ENCODE measurements around the gene CSRP3.
A peak's percentile ranks its signal among the peaks of the same experiment; 100 is the strongest.

CSRP3 gene

DNA sequence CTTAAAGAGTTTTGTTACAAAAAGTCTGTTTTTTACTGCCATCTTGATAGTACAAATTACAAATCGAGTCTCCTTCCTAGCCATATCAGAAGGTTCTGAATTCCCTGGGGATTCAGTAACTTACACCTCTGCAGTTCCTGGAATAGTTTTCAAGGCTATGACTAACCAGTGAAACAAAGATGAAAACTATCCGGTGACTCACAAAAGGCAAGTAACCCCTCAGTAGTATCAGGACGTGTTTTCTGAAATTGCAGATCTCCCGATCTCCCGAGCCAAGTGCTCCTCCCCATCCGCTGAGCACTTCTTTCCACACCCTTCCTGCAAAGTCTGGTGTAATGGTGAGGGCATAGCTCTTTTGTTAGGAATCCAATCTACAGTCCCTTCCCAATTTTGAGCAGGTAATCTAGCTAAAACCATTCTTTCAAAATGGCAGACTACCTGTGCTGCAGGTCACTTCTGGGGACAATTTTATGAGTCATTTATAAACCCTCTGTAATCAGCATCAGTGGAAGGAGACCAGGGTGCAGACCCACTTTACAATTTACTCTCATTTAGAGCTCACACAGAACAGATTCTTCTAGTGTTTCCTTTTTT lies 31.2 kb upstream of the CSRP3 start:
- in situ Hi-C loops (cut with HindIII; ENCODE audit: low pct_ligation_motif_present, low sequenced_read_pairs): no loop called here
- TF ChIP-seq, protein P1, sequence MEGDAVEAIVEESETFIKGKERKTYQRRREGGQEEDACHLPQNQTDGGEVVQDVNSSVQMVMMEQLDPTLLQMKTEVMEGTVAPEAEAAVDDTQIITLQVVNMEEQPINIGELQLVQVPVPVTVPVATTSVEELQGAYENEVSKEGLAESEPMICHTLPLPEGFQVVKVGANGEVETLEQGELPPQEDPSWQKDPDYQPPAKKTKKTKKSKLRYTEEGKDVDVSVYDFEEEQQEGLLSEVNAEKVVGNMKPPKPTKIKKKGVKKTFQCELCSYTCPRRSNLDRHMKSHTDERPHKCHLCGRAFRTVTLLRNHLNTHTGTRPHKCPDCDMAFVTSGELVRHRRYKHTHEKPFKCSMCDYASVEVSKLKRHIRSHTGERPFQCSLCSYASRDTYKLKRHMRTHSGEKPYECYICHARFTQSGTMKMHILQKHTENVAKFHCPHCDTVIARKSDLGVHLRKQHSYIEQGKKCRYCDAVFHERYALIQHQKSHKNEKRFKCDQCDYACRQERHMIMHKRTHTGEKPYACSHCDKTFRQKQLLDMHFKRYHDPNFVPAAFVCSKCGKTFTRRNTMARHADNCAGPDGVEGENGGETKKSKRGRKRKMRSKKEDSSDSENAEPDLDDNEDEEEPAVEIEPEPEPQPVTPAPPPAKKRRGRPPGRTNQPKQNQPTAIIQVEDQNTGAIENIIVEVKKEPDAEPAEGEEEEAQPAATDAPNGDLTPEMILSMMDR (IDR thresholded peaks at IDR 0.05; ENCODE audit: low read depth, low read length, missing control alignments): no peak
- H3K27me3 ChIP-seq (replicated peaks): no peaks in the 10 kb centered on the region
- H3K27ac ChIP-seq: no peak overlapping the region
- no peaks in the 10 kb centered on the region for H3K36me3 ChIP-seq (replicated peaks)
- DNase-seq: peak; percentile 60
- no peak overlapping the region for H3K4me3 ChIP-seq (ENCODE audit: low read depth, low read length)

DNA sequence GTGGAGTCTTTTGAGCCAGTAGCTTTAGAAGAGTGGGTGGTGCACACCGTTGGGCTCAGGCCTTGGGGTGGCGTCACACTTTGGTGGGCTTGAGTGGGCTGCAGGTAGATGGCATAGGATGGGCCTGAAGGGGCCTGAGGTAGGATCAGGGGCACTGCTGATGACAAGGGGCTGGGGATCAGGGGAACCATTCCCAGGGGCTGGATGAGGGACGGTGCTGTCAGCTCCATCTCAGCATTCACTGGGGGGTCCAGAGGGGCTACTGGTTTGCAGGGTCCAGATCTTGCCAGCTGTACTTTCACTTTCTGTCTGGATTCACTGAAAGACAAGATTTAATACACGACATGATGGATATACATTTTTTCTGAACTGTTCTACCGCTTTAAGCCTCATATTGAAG lies 27.9 kb upstream of the CSRP3 start:
- Histone ChIP-seq H3K36me3 (replicated peaks) (no peaks in the 10 kb centered on the region), H3K27me3 (replicated peaks) (no peaks in the 10 kb centered on the region), H3K27ac (no peak overlapping the region), H3K4me3 (ENCODE audit: low read depth, low read length) (no peak overlapping the region)
- in situ Hi-C loops (cut with HindIII; ENCODE audit: low pct_ligation_motif_present, low sequenced_read_pairs): no loop called here
- TF ChIP-seq, protein P1 (IDR thresholded peaks at IDR 0.05; ENCODE audit: low read depth, low read length, missing control alignments): no peak
- DNase-seq: no peak

DNA sequence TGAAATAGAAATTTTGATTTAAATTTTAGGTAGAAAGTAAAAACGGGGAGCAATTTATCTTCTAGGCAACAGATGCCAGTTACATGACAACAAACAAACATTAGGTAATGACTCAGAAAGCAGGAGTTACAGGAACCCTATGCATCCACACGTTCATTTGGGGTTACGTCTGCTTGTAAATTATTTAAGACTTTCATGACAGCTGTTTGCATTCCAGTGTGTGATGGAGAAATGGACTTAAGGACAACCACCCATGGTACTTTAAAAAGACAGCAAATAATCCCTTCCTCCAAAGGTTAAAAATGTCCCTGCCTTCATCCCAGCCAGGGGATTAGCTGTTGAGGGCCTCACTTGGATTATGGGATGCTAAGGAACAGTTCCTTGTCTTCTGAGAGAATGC lies 27.2 kb upstream of the CSRP3 start:
- Histone ChIP-seq H3K27ac (no peak overlapping the region), H3K36me3 (replicated peaks) (no peaks in the 10 kb centered on the region), H3K4me3 (ENCODE audit: low read depth, low read length) (no peak overlapping the region), H3K27me3 (replicated peaks) (no peaks in the 10 kb centered on the region)
- no peak for DNase-seq
- TF ChIP-seq, protein P1 (IDR thresholded peaks at IDR 0.05; ENCODE audit: low read depth, low read length, missing control alignments): no peak
- in situ Hi-C loops (cut with HindIII; ENCODE audit: low pct_ligation_motif_present, low sequenced_read_pairs): no loop called here

DNA sequence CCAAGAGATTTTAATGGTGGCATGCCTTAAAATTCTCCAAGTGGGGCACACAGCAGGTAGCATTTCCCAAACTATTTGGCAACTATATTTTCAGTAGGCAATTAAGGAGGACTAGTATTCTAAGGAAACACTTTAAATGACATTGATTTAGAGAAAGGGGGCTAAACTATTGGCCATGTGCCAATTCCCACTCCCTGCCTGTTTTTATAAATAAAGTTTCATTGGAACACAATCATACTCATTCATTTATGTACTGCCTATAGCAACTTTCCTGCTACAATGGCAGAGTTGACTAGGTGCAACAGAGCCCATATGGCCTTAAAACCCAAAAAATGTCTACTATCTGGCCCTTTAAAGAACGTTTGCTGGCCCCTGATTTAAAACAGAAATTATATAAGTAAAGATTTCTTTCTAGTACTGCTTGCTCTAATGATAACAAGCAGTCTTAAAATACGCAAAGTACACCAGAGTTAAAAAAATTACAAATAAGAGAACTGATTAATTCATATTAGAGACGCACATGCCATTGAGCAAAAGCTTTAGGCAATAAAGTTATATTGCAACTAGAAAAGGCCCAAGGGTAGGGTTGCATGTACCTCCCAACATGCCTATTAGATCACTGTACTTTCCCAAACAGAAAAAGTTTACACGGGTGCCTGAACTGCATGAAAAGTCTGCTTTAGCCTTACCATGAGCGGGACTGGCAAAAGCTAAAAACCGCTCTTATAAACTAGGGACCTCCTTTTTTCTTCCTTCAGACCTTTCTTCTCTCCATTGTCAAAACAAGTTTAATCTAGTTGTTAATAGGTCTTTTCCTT lies 24.8 kb upstream of the CSRP3 start:
- in situ Hi-C loops (cut with HindIII; ENCODE audit: low pct_ligation_motif_present, low sequenced_read_pairs): no loop called here
- TF ChIP-seq, protein P1 (IDR thresholded peaks at IDR 0.05; ENCODE audit: low read depth, low read length, missing control alignments): no peak
- H3K36me3 ChIP-seq (replicated peaks): no peaks in the 10 kb centered on the region
- no peaks in the 10 kb centered on the region for H3K27me3 ChIP-seq (replicated peaks)
- no peak overlapping the region for H3K4me3 ChIP-seq (ENCODE audit: low read depth, low read length)
- no peak for DNase-seq
- no peak overlapping the region for H3K27ac ChIP-seq

DNA sequence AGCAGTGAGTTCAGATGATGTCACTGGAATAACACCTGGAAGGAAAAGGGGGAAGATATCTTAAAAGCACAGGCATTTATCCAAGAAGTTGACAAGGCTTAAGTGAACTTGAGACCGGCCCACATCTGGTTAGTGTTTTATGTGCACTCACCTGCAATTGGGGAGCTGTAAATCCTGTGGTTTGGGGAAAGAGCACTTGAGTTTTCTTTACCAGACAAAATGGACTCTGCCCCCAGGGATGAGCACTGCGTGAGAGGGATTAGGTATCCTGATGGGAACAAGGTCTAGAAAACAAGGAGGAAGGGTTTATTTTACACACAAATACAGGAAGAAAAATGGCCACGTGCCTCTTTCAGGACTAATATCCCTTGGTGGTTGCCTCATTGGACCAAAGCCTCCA lies 23.8 kb upstream of the CSRP3 start:
- H3K27ac ChIP-seq: no peak overlapping the region
- H3K27me3 ChIP-seq (replicated peaks): no peaks in the 10 kb centered on the region
- H3K36me3 ChIP-seq (replicated peaks): no peaks in the 10 kb centered on the region
- TF ChIP-seq, protein P1 (IDR thresholded peaks at IDR 0.05; ENCODE audit: low read depth, low read length, missing control alignments): no peak
- in situ Hi-C loops (cut with HindIII; ENCODE audit: low pct_ligation_motif_present, low sequenced_read_pairs): no loop called here
- no peak overlapping the region for H3K4me3 ChIP-seq (ENCODE audit: low read depth, low read length)
- DNase-seq: no peak
